ENCODE measurements around the gene VKORC1L1.

The VKORC1L1 gene

DNA sequence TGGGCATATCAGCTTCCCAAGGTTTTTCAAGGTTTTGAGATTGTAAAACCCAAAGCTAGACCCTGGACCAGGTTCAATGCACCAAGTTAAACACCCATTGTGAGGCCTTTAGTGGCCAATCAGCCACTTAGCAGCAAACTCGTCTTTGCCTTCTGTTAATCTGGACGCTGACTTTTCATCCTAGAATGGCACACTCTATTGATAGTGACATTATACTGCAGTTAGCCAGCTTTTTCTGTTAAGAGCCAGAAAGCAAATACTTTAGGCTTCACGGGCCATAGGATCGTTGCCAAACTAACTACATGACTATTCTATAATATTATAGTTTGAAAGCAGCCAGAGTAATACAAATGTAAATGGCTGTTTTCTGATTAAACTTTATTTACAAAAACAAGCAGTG, 51.3 kb downstream of the VKORC1L1 start:
- H3K9ac ChIP-seq (ENCODE audit: low read length) = no peak overlapping the region
- H3K4me2 ChIP-seq (ENCODE audit: low read length) = no peak overlapping the region
- no peaks in the 10 kb centered on the region for H3K9me3 ChIP-seq (ENCODE audit: low read length)
- no peaks in the 10 kb centered on the region for H3K9me2 ChIP-seq (ENCODE audit: low read depth, low read length)
- H3K79me2 ChIP-seq (ENCODE audit: insufficient read depth, low read length) = peaks cover 36% of the 10 kb centered on the region
- H4K20me1 ChIP-seq (ENCODE audit: insufficient read depth, low read length) = no peaks in the 10 kb centered on the region
- H3K4me1 ChIP-seq (ENCODE audit: insufficient read depth, low read length, severe bottlenecking) = peaks cover 6% of the 10 kb centered on the region
- H3K27me3 ChIP-seq (ENCODE audit: insufficient read depth, low read length) = no peaks in the 10 kb centered on the region
- peaks cover 18% of the 10 kb centered on the region; the same call in 1 of the 2 replicates for H3K36me3 ChIP-seq (ENCODE audit: insufficient read depth, low read length)
- no peak overlapping the region for H3K4me3 ChIP-seq (ENCODE audit: low read depth, low read length, poor library complexity, severe bottlenecking)
- H2AFZ ChIP-seq (ENCODE audit: low read length) = no peak overlapping the region
- TF ChIP-seq EZH2 (IDR thresholded peaks at IDR 0.05; ENCODE audit: borderline replicate concordance, low read length) = no peak
- TF ChIP-seq, protein P1, sequence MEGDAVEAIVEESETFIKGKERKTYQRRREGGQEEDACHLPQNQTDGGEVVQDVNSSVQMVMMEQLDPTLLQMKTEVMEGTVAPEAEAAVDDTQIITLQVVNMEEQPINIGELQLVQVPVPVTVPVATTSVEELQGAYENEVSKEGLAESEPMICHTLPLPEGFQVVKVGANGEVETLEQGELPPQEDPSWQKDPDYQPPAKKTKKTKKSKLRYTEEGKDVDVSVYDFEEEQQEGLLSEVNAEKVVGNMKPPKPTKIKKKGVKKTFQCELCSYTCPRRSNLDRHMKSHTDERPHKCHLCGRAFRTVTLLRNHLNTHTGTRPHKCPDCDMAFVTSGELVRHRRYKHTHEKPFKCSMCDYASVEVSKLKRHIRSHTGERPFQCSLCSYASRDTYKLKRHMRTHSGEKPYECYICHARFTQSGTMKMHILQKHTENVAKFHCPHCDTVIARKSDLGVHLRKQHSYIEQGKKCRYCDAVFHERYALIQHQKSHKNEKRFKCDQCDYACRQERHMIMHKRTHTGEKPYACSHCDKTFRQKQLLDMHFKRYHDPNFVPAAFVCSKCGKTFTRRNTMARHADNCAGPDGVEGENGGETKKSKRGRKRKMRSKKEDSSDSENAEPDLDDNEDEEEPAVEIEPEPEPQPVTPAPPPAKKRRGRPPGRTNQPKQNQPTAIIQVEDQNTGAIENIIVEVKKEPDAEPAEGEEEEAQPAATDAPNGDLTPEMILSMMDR (IDR thresholded peaks at IDR 0.05; ENCODE audit: low read length) = no peak
- H3K27ac ChIP-seq (ENCODE audit: low read depth, low read length, poor library complexity, severe bottlenecking) = no peak overlapping the region
- no peaks in the 10 kb centered on the region for H3F3A ChIP-seq (ENCODE audit: insufficient read depth, low read length)

DNA sequence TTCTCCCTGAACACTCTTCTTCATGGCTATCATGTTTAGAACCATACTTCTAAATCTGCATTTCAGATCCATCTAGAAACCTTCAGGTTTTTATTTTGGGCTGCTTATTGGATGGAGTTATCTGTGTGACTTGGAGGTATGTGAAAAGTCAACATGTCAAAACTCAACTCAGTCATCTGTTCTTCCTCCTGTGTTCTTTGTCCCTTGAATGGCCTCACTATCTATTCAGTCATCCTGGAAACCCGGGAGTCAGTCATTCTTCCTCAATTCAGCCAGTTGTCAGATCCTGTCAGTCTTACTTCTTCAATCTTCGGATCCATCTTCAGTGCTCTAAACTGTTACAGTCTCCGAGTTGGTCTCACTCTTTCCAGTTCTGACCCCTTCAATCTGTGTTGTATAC, 52.2 kb downstream of the VKORC1L1 start:
- Histone ChIP-seq H3K9ac (ENCODE audit: low read length) (no peak overlapping the region), H3K9me2 (ENCODE audit: low read depth, low read length) (no peaks in the 10 kb centered on the region), H3K79me2 (ENCODE audit: insufficient read depth, low read length) (peaks cover 37% of the 10 kb centered on the region), H3F3A (ENCODE audit: insufficient read depth, low read length) (no peaks in the 10 kb centered on the region), H2AFZ (ENCODE audit: low read length) (no peak overlapping the region), H3K4me2 (ENCODE audit: low read length) (no peak overlapping the region), H4K20me1 (ENCODE audit: insufficient read depth, low read length) (no peaks in the 10 kb centered on the region), H3K9me3 (ENCODE audit: low read length) (no peaks in the 10 kb centered on the region), H3K4me3 (ENCODE audit: low read depth, low read length, poor library complexity, severe bottlenecking) (no peak overlapping the region), H3K4me1 (ENCODE audit: insufficient read depth, low read length, severe bottlenecking) (peaks cover 2% of the 10 kb centered on the region), H3K27ac (ENCODE audit: low read depth, low read length, poor library complexity, severe bottlenecking) (no peak overlapping the region), H3K36me3 (ENCODE audit: insufficient read depth, low read length) (peaks cover 14% of the 10 kb centered on the region; the same call in 1 of the 2 replicates), H3K27me3 (ENCODE audit: insufficient read depth, low read length) (no peaks in the 10 kb centered on the region)
- TF ChIP-seq EZH2 (IDR thresholded peaks at IDR 0.05; ENCODE audit: borderline replicate concordance, low read length) = no peak
- TF ChIP-seq, protein P1 (IDR thresholded peaks at IDR 0.05; ENCODE audit: low read length) = no peak

DNA sequence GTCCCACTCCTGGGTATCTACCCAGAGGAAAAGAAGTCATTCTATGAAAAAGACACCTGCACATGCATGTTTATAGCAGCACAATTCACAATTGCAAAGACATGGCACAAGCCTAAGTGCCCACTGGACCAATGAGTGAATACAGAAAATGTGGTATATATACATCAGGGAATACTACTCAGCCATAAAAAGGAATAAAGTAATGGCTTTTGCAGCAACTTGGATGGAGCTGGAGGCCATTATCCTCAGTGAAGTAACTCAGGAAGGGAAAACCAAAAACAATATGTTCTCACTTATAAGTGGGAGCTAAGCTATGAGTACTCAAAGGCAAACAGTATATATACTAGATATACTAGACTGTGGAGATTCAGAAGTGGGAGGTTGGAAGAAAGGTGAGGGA, 53.7 kb downstream of the VKORC1L1 start:
- H3K9me3 ChIP-seq (ENCODE audit: low read length) = no peaks in the 10 kb centered on the region
- H3K4me2 ChIP-seq (ENCODE audit: low read length) = no peak overlapping the region
- H3K27me3 ChIP-seq (ENCODE audit: insufficient read depth, low read length) = no peaks in the 10 kb centered on the region
- no peak overlapping the region for H3K27ac ChIP-seq (ENCODE audit: low read depth, low read length, poor library complexity, severe bottlenecking)
- H4K20me1 ChIP-seq (ENCODE audit: insufficient read depth, low read length) = no peaks in the 10 kb centered on the region
- H2AFZ ChIP-seq (ENCODE audit: low read length) = no peak overlapping the region
- H3K4me3 ChIP-seq (ENCODE audit: low read depth, low read length, poor library complexity, severe bottlenecking) = no peak overlapping the region
- no peak overlapping the region for H3K9ac ChIP-seq (ENCODE audit: low read length)
- H3K79me2 ChIP-seq (ENCODE audit: insufficient read depth, low read length) = peaks cover 49% of the 10 kb centered on the region
- peaks cover 10% of the 10 kb centered on the region; the same call in 1 of the 2 replicates for H3K36me3 ChIP-seq (ENCODE audit: insufficient read depth, low read length)
- TF ChIP-seq EZH2 (IDR thresholded peaks at IDR 0.05; ENCODE audit: borderline replicate concordance, low read length) = no peak
- TF ChIP-seq, protein P1 (IDR thresholded peaks at IDR 0.05; ENCODE audit: low read length) = no peak
- H3K4me1 ChIP-seq (ENCODE audit: insufficient read depth, low read length, severe bottlenecking) = no peaks in the 10 kb centered on the region
- H3K9me2 ChIP-seq (ENCODE audit: low read depth, low read length) = no peaks in the 10 kb centered on the region
- no peaks in the 10 kb centered on the region for H3F3A ChIP-seq (ENCODE audit: insufficient read depth, low read length)
